Suprapubic skin (tissue), 4 donors: Measurements from ENCODE around the gene TMEM145. TPM values are rescaled to one million over a fixed set of nuclear protein-coding genes. Genes with fewer than 3 reads are reported as not detected.
A peak's percentile ranks its signal among the peaks of the same experiment; 100 is the strongest.

ENCODE experiments used
- DNase-seq, 2 donors: peaks; one replicate each; pipeline ENCODE4 v3.0.0-alpha.2; 2019; ENCODE audit warnings: low spot score in 2 of 2
- H3K27ac ChIP-seq: fragments of 200-600 bp; sonication (generic); one replicate; pipeline ENCODE4 v1.5.1; 2019
- H3K27me3 ChIP-seq: fragments of 200-600 bp; sonication (generic); one replicate; pipeline ENCODE4 v1.5.1; 2019
- H3K36me3 ChIP-seq: fragments of 200-600 bp; sonication (generic); one replicate; pipeline ENCODE4 v1.5.1; 2019
- H3K4me1 ChIP-seq: fragments of 200-600 bp; sonication (generic); one replicate; pipeline ENCODE4 v1.5.1; 2019
- H3K4me3 ChIP-seq: fragments of 200-600 bp; sonication (generic); one replicate; pipeline ENCODE4 v1.5.1; 2019; ENCODE audit warnings: mild to moderate bottlenecking
- H3K9me3 ChIP-seq: fragments of 200-600 bp; sonication (generic); one replicate; pipeline ENCODE4 v1.5.1; 2019
- EP300 ChIP-seq: sonication (generic); formaldehyde crosslinking; IDR thresholded peaks from one replicate; pipeline ENCODE4 v1.6.1; 2017; ENCODE audit warnings: antibody characterized with exemption
- POLR2A ChIP-seq, 2 donors: fragments of 450-650 bp; IDR thresholded peaks; one replicate each; pipeline ENCODE4 v1.6.1; 2017; ENCODE audit warnings: antibody characterized with exemption in 2 of 2, mild to moderate bottlenecking in 2 of 2, moderate library complexity in 2 of 2
- POLR2AphosphoS5 ChIP-seq, 3 donors: sonication (generic); formaldehyde crosslinking; IDR thresholded peaks; one replicate each; pipeline ENCODE4 v1.6.1; 2017; ENCODE audit warnings: antibody characterized with exemption in 3 of 3
- WGBS: methylation state at CpG from one replicate; pipeline ENCODE4 v1.1.5; 2018; 5-methylcytosine and 5-hydroxymethylcytosine counted together
- total RNA-seq, 4 donors: library from RNA; depleted of rRNA; stranded (reverse); fragments of >200 nt; gene quantifications; one replicate each; pipeline ENCODE4 v1.1.0, GENCODE V29; 2016
- TF ChIP-seq, protein P1 (sequence below), 2 donors: fragments of 200-600 bp in 1 of 2; fragments of 450-650 bp in 1 of 2; sonication (generic) in 1 of 2; IDR thresholded peaks; one replicate each; pipeline ENCODE4 v1.5.1; 2016 to 2019; ENCODE audit warnings: antibody characterized with exemption in 2 of 2, mild to moderate bottlenecking in 1 of 2, moderate library complexity in 1 of 2

The TMEM145 gene
- total RNA-seq, 4 donors from 2014 or later, result 4.2 TPM; not detected in 3

DNA sequence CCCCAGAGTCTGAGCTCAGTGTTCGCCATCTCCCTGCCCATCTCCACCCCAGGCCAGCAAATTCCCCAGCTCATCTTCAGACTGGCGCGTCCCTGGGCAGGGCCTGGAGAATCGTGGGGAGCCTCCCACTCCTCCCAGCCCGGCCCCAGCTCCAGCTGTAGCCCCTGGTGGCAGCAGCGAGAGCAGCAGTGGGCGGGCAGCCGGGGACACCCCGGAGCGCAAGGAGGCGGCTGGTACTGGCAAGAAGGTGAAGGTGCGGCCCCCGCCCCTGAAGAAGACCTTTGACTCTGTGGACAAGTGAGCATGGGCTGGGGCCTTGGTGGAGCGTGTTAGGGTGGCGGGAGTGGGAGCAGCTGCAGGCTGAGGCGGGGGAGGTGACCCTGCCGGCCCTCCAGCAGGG lies 19.6 kb upstream of the TMEM145 start:
- 87% methylated on average over 10 of the region's 17 CpGs for WGBS
- no peak for TF ChIP-seq POLR2AphosphoS5 (IDR thresholded peaks at IDR 0.05)
- no peak for TF ChIP-seq EP300
- TF ChIP-seq, protein P1, sequence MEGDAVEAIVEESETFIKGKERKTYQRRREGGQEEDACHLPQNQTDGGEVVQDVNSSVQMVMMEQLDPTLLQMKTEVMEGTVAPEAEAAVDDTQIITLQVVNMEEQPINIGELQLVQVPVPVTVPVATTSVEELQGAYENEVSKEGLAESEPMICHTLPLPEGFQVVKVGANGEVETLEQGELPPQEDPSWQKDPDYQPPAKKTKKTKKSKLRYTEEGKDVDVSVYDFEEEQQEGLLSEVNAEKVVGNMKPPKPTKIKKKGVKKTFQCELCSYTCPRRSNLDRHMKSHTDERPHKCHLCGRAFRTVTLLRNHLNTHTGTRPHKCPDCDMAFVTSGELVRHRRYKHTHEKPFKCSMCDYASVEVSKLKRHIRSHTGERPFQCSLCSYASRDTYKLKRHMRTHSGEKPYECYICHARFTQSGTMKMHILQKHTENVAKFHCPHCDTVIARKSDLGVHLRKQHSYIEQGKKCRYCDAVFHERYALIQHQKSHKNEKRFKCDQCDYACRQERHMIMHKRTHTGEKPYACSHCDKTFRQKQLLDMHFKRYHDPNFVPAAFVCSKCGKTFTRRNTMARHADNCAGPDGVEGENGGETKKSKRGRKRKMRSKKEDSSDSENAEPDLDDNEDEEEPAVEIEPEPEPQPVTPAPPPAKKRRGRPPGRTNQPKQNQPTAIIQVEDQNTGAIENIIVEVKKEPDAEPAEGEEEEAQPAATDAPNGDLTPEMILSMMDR (IDR thresholded peaks at IDR 0.05), result no peak
- no peak for TF ChIP-seq POLR2A (IDR thresholded peaks at IDR 0.05)
- no peaks in the 10 kb centered on the region for H3K27me3 ChIP-seq
- no peak overlapping the region for H3K27ac ChIP-seq
- peaks cover 69% of the 10 kb centered on the region for H3K36me3 ChIP-seq
- H3K4me1 ChIP-seq, result peaks cover 10% of the 10 kb centered on the region
- H3K9me3 ChIP-seq, result no peaks in the 10 kb centered on the region
- H3K4me3 ChIP-seq, result no peak overlapping the region
- no peak for DNase-seq

DNA sequence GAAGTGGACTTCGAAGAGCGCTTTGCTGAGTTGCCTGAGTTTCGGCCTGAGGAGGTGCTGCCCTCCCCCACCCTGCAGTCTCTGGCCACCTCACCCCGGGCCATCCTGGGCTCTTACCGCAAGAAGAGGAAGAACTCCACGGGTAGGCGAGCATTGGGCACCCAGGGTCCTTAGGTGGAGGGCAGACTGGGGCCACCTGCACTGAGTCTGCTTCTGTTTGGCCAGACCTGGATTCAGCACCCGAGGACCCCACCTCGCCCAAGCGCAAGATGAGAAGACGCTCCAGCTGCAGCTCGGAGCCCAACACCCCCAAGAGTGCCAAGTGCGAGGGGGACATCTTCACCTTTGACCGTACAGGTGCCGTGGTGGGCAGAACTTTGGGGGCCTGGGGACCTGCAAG lies 19.2 kb upstream of the TMEM145 start:
- Histone ChIP-seq H3K4me1 (peaks cover 10% of the 10 kb centered on the region), H3K27me3 (no peaks in the 10 kb centered on the region), H3K9me3 (no peaks in the 10 kb centered on the region), H3K27ac (no peak overlapping the region), H3K4me3 (no peak overlapping the region), H3K36me3 (peaks cover 65% of the 10 kb centered on the region)
- peak in 1 of 2 donors; percentile 75 for DNase-seq
- 93% methylated on average over 15 of the region's 15 CpGs for WGBS
- TF ChIP-seq EP300, result no peak
- TF ChIP-seq POLR2A (IDR thresholded peaks at IDR 0.05), result no peak
- no peak for TF ChIP-seq POLR2AphosphoS5 (IDR thresholded peaks at IDR 0.05)
- TF ChIP-seq, protein P1 (IDR thresholded peaks at IDR 0.05), result no peak

GRCh38 chr19:42294471-42295137 lies 18.5 kb upstream of the TMEM145 start:
- WGBS, result 74% methylated on average over 15 of the region's 24 CpGs
- Histone ChIP-seq H3K36me3 (peaks cover 58% of the 10 kb centered on the region), H3K9me3 (no peaks in the 10 kb centered on the region), H3K4me1 (peaks cover 10% of the 10 kb centered on the region), H3K27ac (no peak overlapping the region), H3K27me3 (no peaks in the 10 kb centered on the region), H3K4me3 (no peak overlapping the region)
- TF ChIP-seq POLR2A (IDR thresholded peaks at IDR 0.05) (no peak), EP300 (no peak), POLR2AphosphoS5 (IDR thresholded peaks at IDR 0.05) (no peak)
- TF ChIP-seq, protein P1 (IDR thresholded peaks at IDR 0.05), result no peak
- DNase-seq, result no peak

GRCh38 chr19:42295342-42295741 lies 17.8 kb upstream of the TMEM145 start:
- DNase-seq, result no peak
- Histone ChIP-seq H3K4me3 (no peak overlapping the region), H3K36me3 (peaks cover 51% of the 10 kb centered on the region), H3K27ac (no peak overlapping the region), H3K4me1 (peaks cover 10% of the 10 kb centered on the region), H3K9me3 (no peaks in the 10 kb centered on the region), H3K27me3 (no peaks in the 10 kb centered on the region)
- TF ChIP-seq POLR2AphosphoS5 (IDR thresholded peaks at IDR 0.05), result no peak
- TF ChIP-seq, protein P1 (IDR thresholded peaks at IDR 0.05), result no peak
- 80% methylated on average over 1 of the region's 5 CpGs for WGBS

DNA sequence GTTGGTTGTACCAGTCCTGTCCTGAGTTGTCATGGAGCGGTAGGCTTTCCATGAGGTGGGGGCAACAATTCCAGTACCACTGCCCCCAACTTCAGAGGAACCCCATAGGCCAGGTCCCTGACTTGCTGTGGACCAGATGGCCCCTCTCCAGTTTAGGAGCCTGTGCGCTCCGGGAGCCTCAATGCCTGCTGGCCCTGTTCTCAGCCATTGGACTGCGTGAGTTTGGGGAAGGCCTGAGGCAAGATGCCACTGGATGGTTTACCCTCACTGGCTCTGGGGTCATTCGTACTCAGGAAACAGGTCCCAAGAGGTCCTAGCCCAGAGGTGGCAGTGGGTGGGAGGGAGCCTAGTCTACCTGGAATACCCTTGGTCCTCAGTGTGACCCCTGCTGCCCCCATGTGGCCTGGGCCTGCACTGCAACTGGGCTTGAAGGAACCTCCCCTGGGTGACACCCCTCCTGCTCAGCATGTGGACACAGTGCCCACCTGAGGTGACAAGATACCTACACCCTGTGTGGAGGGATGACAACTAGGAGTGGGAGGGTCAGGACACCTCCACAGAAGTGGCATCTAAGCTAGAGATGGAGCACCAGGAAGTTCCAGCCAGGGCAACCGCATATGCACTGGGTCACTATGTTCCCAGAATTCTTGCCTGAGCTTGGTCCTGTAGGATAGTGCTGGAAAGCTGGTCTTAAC lies 17.1 kb upstream of the TMEM145 start:
- no peak overlapping the region for H3K4me3 ChIP-seq
- peaks cover 45% of the 10 kb centered on the region for H3K36me3 ChIP-seq
- no peaks in the 10 kb centered on the region for H3K27me3 ChIP-seq
- TF ChIP-seq POLR2A (IDR thresholded peaks at IDR 0.05) (no peak), EP300 (no peak)
- TF ChIP-seq, protein P1 (IDR thresholded peaks at IDR 0.05), result peak; percentile 83 to 97
- no peak overlapping the region for H3K27ac ChIP-seq
- WGBS, result 80% methylated on average over 1 of the region's 6 CpGs
- no peaks in the 10 kb centered on the region for H3K9me3 ChIP-seq
- DNase-seq, result peak; percentile 91 to 93
- peaks cover 11% of the 10 kb centered on the region for H3K4me1 ChIP-seq
